ENCODE data around the gene FIGNL2. TPM values are rescaled to one million over a fixed set of nuclear protein-coding genes. Genes with fewer than 3 reads are reported as not detected.

The FIGNL2 gene
- total RNA-seq, 1 experiment from 2014 or later: not detected

DNA sequence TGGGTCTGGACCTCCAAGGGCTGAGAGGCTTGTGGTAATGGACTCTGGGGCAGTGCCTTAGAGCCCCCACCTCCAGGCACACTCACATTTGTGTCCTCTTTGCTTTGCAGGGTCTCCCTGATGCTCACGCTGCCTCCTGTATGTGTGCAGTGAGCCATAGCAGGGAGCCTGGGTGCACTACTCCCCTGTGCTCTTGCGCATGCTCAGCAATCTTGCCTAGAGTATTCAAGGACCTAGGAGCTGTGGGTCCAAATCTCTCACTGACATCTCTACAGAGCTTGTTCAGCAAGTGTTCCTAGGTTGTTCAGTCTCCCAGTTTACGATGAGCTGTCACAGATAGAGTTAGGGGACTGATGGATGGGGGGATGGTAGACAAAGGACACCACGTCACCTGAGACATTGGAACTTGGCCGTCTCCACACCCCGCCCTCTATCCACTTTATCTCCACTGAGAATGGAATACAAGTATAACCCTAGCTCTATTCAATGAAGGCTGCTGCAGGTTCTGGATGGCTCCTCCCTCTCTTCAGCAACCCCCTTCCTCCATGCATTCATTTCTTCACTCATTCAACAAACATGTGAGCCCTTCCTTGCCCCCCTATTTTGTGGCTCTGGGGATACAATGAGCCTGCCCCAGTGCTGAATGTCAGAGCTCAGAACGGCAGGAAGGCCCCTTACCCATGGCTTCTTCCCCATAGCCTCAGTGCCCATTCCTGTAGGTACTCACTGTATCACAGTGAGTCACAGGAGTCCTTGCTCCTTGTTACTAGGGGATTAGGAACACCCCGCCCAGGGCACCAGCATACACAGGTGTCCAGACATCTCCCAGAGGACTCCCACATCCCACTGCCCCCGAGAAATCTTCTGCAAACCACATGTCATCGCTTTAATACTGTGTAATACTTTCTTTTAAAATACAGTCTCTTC, 31.2 kb downstream of the FIGNL2 start:
- no peak overlapping the region for H3K27ac ChIP-seq (ENCODE audit: low read length)
- ChIA-PET POLR2A (ENCODE audit: unreplicated experiment) (no interaction called here), CTCF (no interaction called here)
- H3K79me2 ChIP-seq (ENCODE audit: low read length): peaks cover 25% of the 10 kb centered on the region
- DNase-seq (no peak), ATAC-seq (no peak)
- intact Hi-C loops (cut with micrococcal nuclease): no loop called here
- no peak overlapping the region for H2AFZ ChIP-seq (ENCODE audit: low read length)
- H3K4me3 ChIP-seq (ENCODE audit: low read length): no peak overlapping the region
- BruUV-seq (replicated peaks): no TSS peak
- H4K20me1 ChIP-seq (ENCODE audit: low read length): no peaks in the 10 kb centered on the region
- H3K4me1 ChIP-seq (ENCODE audit: insufficient read depth, low read length): peaks cover 24% of the 10 kb centered on the region; the same call in 1 of the 2 replicates
- no peaks in the 10 kb centered on the region for H3K27me3 ChIP-seq (ENCODE audit: low read length)
- no peaks in the 10 kb centered on the region for H3F3A ChIP-seq (ENCODE audit: low read length, unreplicated experiment)
- no peak for TF ChIP-seq EZH2phosphoT487 (IDR thresholded peaks at IDR 0.05; ENCODE audit: borderline replicate concordance, low read length)
- TF ChIP-seq EZH2 (IDR thresholded peaks at IDR 0.05; ENCODE audit: low read length, unreplicated experiment): no peak
- TF ChIP-seq, protein P1, sequence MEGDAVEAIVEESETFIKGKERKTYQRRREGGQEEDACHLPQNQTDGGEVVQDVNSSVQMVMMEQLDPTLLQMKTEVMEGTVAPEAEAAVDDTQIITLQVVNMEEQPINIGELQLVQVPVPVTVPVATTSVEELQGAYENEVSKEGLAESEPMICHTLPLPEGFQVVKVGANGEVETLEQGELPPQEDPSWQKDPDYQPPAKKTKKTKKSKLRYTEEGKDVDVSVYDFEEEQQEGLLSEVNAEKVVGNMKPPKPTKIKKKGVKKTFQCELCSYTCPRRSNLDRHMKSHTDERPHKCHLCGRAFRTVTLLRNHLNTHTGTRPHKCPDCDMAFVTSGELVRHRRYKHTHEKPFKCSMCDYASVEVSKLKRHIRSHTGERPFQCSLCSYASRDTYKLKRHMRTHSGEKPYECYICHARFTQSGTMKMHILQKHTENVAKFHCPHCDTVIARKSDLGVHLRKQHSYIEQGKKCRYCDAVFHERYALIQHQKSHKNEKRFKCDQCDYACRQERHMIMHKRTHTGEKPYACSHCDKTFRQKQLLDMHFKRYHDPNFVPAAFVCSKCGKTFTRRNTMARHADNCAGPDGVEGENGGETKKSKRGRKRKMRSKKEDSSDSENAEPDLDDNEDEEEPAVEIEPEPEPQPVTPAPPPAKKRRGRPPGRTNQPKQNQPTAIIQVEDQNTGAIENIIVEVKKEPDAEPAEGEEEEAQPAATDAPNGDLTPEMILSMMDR (conservative IDR thresholded peaks at IDR 0.05; ENCODE audit: low read depth, low read length): no peak
- no peak overlapping the region for H3K9ac ChIP-seq (ENCODE audit: low read length)
- H3K4me2 ChIP-seq (ENCODE audit: low read length): no peak overlapping the region
- no peaks in the 10 kb centered on the region for H3K9me2 ChIP-seq (replicated peaks; ENCODE audit: low read length)
- no peaks in the 10 kb centered on the region for H3K36me3 ChIP-seq (ENCODE audit: low read depth, low read length)
- no peaks in the 10 kb centered on the region for H3K9me3 ChIP-seq (ENCODE audit: low read length)

DNA sequence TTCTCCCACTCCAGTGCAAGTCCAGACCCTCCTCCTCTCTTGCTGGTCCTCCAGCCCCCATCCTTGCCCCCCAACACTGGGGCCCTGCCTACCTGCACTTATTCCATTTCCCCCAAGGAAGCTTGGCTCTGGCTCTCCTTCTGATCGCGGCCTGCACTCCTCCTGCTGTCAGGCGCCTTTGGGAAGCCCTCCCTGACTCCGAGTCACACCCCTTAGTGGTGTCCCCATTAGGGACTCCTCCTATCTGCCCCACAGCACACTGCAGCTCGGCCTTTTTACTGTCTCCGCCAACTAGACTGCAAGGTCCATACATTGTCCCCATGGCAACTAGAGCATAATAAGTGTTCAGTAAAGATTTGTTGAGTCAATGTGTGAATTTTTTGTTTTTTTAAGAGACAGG, 32.9 kb downstream of the FIGNL2 start:
- intact Hi-C loops (cut with micrococcal nuclease): no loop called here
- H3K4me3 ChIP-seq (ENCODE audit: low read length): no peak overlapping the region

More for the DNA sequence above, 32.9 kb downstream of the FIGNL2 start:
- Histone ChIP-seq H3K9ac (ENCODE audit: low read length) (no peak overlapping the region), H3K9me2 (replicated peaks; ENCODE audit: low read length) (no peaks in the 10 kb centered on the region), H4K20me1 (ENCODE audit: low read length) (no peaks in the 10 kb centered on the region), H3K79me2 (ENCODE audit: low read length) (peaks cover 16% of the 10 kb centered on the region), H3K4me1 (ENCODE audit: insufficient read depth, low read length) (peaks cover 24% of the 10 kb centered on the region; the same call in 1 of the 2 replicates), H3K4me2 (ENCODE audit: low read length) (peak overlapping the region; percentile 92), H3K36me3 (ENCODE audit: low read depth, low read length) (no peaks in the 10 kb centered on the region), H3F3A (ENCODE audit: low read length, unreplicated experiment) (no peaks in the 10 kb centered on the region), H3K9me3 (ENCODE audit: low read length) (no peaks in the 10 kb centered on the region), H3K27me3 (ENCODE audit: low read length) (no peaks in the 10 kb centered on the region), H2AFZ (ENCODE audit: low read length) (no peak overlapping the region), H3K27ac (ENCODE audit: low read length) (no peak overlapping the region)
- DNase-seq (no peak), ATAC-seq (no peak)
- ChIA-PET CTCF (no interaction called here), POLR2A (ENCODE audit: unreplicated experiment) (no interaction called here)
- no TSS peak for BruUV-seq (replicated peaks)
- TF ChIP-seq EZH2phosphoT487 (IDR thresholded peaks at IDR 0.05; ENCODE audit: borderline replicate concordance, low read length) (no peak), EZH2 (IDR thresholded peaks at IDR 0.05; ENCODE audit: low read length, unreplicated experiment) (no peak)
- TF ChIP-seq, protein P1 (conservative IDR thresholded peaks at IDR 0.05; ENCODE audit: low read depth, low read length): no peak

Data from PC-3 (cell line).